NCI-H1105 treated with DMSO at 0.1 percent for 48 hours (cell line): ENCODE data around the gene RBCK1.
"Not testable (repeated sequence)": the region's sequence is repeated elsewhere in the genome, so short reads cannot be mapped to it uniquely, and the experiment has no call there.

ENCODE experiments used
- DNase-seq: peaks from one replicate; lab custom pipeline; 2025; lab: John Stamatoyannopoulos, UW

The RBCK1 gene

GRCh38 chr20:472889-473292 is 64.8 kb downstream of the RBCK1 start:
- no peak for DNase-seq

GRCh38 chr20:474581-474980 is 66.5 kb downstream of the RBCK1 start:
- no peak for DNase-seq

GRCh38 chr20:475463-476357 is 67.6 kb downstream of the RBCK1 start:
- DNase-seq = no peak

GRCh38 chr20:476561-477249 is 68.6 kb downstream of the RBCK1 start:
- DNase-seq = not testable (repeated sequence)

GRCh38 chr20:478010-478948 is 70.2 kb downstream of the RBCK1 start:
- DNase-seq = no peak

GRCh38 chr20:478949-479429 is 70.9 kb downstream of the RBCK1 start:
- DNase-seq = peak; percentile 70

GRCh38 chr20:479487-479886 is 71.4 kb downstream of the RBCK1 start:
- no peak for DNase-seq

- no peak for DNase-seq
Measured at GRCh38 chr20:480044-480443, 71.9 kb downstream of the RBCK1 start.

- DNase-seq = no peak
Measured at GRCh38 chr20:481167-481566, 73.1 kb downstream of the RBCK1 start.
